Fibroblast of pulmonary artery (primary cell): ENCODE results near the gene MED22.

Experiments
- DNase-seq: peaks from one replicate; pipeline ENCODE4 v3.0.0-alpha.2; 2010; ENCODE audit warnings: low read depth
- H3K4me3 ChIP-seq: replicated peaks from 2 replicates; pipeline ENCODE4 v1.5.1; 2011; ENCODE audit warnings: low read depth, mild to moderate bottlenecking, control low read depth, low read length, moderate library complexity
- TF ChIP-seq, protein P1 (sequence below): IDR thresholded peaks from 2 replicates; pipeline ENCODE4 v1.5.1; 2011; ENCODE audit warnings: mild to moderate bottlenecking, control low read depth, low read length, inconsistent platforms; ENCODE audit errors: missing control alignments

Gene MED22

DNA sequence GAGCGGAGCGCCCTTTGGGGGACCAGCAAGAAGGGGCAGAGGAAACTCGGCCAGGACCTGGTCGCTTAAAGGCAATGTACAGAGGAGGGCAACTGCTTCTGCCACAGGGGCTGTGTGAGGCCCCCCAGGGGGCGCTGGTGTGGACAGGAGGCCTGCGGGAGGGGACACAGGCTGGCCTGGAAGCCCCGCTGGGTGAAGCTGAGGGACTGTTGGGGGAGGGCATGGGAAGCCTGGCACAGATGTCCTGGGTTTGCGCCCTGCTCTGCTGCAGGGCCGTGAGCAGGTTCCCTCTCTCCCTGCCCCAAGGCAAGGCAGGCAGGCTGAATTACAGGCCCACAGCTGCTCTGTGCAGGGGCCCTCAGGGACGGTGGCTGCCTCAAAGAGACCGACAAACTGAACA, 5.4 kb downstream of the MED22 start:
- no peak overlapping the region for H3K4me3 ChIP-seq
- TF ChIP-seq, protein P1, sequence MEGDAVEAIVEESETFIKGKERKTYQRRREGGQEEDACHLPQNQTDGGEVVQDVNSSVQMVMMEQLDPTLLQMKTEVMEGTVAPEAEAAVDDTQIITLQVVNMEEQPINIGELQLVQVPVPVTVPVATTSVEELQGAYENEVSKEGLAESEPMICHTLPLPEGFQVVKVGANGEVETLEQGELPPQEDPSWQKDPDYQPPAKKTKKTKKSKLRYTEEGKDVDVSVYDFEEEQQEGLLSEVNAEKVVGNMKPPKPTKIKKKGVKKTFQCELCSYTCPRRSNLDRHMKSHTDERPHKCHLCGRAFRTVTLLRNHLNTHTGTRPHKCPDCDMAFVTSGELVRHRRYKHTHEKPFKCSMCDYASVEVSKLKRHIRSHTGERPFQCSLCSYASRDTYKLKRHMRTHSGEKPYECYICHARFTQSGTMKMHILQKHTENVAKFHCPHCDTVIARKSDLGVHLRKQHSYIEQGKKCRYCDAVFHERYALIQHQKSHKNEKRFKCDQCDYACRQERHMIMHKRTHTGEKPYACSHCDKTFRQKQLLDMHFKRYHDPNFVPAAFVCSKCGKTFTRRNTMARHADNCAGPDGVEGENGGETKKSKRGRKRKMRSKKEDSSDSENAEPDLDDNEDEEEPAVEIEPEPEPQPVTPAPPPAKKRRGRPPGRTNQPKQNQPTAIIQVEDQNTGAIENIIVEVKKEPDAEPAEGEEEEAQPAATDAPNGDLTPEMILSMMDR, result peak; percentile 20
- no peak for DNase-seq

DNA sequence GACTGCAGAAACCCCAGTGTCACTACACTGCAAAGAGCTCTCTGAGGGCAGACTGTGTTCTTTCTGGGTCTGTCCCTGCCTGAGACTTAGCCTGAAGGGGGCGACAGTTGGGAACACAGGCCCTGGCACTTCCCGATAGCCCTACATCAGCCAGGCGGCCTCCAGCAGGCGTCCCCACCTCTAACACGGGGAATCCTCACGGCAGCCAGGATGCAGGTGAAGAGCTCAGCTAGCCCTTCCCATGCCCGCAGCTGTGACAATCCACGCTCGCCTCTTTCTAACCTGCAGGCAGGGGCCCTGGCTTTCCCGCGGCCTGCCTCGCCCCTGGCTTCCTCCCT, 5.9 kb downstream of the MED22 start:
- no peak overlapping the region for H3K4me3 ChIP-seq
- TF ChIP-seq, protein P1, result peak; percentile 24
- DNase-seq, result no peak

DNA sequence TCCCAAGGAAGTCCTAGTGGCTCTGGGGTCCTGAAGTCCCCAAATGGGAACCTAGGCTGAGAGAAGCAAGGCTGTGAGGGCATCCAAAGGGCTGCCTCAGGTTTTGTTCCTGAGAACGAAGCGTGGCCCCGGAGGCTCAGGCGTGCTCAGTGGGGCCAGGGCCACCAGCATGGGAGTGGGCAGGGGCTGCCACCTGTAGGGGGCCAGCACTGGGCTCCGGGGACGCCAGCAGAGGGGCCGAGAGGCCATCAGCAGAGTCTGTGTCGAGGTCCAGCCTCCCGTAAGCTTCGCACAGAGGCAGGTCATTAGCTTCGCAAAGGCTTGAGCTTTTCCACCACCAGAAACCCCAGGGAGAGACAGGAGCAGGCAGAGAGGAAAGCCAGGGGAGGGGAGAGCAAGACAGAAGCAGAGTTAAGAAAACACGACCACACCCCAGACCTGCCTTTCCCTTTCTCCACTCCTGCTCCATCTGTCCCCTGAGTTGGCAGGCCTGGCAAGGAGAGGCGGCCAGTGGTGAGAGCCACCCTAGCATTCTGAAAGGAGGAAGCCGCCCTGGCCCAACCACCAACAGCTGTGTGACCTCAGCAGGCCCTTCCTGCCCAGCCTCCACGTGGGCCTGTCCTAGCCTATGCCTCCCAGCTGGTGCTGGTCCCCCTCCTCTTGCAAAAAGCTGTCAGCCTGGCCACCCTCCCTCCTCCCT, 6.4 kb downstream of the MED22 start:
- no peak overlapping the region for H3K4me3 ChIP-seq
- TF ChIP-seq, protein P1, result no peak
- no peak for DNase-seq

DNA sequence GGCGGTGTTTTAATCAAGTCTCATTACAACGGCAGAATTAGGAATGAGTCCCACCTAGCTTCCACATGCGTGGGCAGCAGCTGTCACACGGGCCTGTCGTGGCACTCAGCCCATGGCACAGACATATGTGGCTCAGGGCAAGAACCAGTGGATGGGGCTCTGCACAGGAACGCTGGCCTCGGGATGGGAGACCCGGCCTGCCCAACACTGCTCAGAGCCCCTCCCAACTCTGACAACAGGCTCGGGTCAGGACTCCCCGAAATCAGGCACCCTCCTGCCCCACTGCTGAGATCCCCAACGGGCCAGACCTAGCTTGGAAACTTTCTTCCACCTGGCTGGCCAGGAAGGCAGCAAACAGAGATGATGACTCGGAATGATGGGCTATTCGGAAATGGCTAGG, 7.0 kb downstream of the MED22 start:
- H3K4me3 ChIP-seq, result no peak overlapping the region
- TF ChIP-seq, protein P1, result no peak
- no peak for DNase-seq

DNA sequence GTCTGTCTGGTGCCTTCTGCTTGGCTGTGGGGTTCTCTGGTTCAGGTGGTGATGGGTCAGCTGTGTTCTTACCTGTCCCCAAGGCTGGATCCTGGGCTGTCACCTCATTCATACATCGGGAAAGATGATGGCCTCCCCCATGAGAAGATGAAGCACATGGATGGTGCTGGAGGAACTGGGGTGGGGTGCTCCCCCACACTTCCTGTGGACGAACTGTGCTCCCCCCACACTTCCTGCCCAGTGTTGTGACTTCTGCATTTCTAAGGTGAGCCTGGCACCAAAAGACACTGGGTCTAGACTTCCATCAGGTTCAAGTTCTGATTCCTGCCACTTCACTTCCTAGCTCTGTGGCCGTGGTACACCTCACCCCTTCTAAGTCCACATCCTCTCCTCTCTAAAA, 7.7 kb downstream of the MED22 start:
- H3K4me3 ChIP-seq, result no peak overlapping the region
- TF ChIP-seq, protein P1, result no peak
- DNase-seq, result no peak

DNA sequence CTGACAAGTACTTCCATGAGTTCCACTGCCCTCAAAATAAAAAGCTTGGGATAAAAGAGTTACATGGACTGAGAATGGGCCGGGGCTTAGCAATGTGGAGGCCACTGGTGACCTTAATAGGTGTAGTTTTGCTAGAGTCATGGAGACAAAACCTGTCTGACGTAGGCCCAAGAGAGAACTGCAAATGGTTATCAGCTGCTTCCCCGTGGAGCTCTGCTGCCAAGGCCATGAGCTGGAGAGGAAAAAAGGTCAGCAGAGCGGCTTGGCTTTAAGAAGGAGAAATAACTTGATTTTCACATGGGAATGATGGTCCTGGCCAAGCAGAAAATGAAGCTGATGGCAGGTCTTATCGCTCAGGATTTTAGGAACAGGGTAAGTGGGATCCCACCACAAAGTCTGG, 8.3 kb downstream of the MED22 start:
- H3K4me3 ChIP-seq, result no peak overlapping the region
- DNase-seq, result no peak
- TF ChIP-seq, protein P1, result no peak
